Neural cell (in vitro differentiated cells): Measurements from ENCODE around the gene RINT1.
A peak's percentile ranks its signal among the peaks of the same experiment; 100 is the strongest.

Experiments
- EP300 ChIP-seq: fragments of 450-650 bp; conservative IDR thresholded peaks from 2 replicates; pipeline ENCODE4 v1.6.1; 2014; ENCODE audit warnings: antibody characterized with exemption, mild to moderate bottlenecking, moderate library complexity; ENCODE audit not compliant: poor library complexity, severe bottlenecking
- EZH2 ChIP-seq: fragments of 200-600, 300-800 bp; shearing (Covaris generic), sonication (generic); IDR thresholded peaks from 2 replicates; pipeline ENCODE4 v1.6.1; 2014; ENCODE audit warnings: antibody characterized with exemption, low read length, borderline replicate concordance, mild to moderate bottlenecking; ENCODE audit not compliant: insufficient read depth, poor library complexity, severe bottlenecking
- POLR2AphosphoS5 ChIP-seq: IDR thresholded peaks from 2 replicates; pipeline ENCODE4 v1.6.1; 2012
- REST ChIP-seq: IDR thresholded peaks from 2 replicates; pipeline ENCODE4 v1.6.1; 2012; ENCODE audit warnings: borderline replicate concordance
- TF ChIP-seq, protein P1 (sequence below): fragments of 450-650 bp; IDR thresholded peaks from 2 replicates; pipeline ENCODE4 v1.5.1; 2014; ENCODE audit warnings: antibody characterized with exemption, mild to moderate bottlenecking, moderate library complexity; ENCODE audit not compliant: poor library complexity, severe bottlenecking

GRCh38 chr7:105487579-105488571 lies 44.1 kb upstream of the RINT1 start:
- TF ChIP-seq, protein P1, sequence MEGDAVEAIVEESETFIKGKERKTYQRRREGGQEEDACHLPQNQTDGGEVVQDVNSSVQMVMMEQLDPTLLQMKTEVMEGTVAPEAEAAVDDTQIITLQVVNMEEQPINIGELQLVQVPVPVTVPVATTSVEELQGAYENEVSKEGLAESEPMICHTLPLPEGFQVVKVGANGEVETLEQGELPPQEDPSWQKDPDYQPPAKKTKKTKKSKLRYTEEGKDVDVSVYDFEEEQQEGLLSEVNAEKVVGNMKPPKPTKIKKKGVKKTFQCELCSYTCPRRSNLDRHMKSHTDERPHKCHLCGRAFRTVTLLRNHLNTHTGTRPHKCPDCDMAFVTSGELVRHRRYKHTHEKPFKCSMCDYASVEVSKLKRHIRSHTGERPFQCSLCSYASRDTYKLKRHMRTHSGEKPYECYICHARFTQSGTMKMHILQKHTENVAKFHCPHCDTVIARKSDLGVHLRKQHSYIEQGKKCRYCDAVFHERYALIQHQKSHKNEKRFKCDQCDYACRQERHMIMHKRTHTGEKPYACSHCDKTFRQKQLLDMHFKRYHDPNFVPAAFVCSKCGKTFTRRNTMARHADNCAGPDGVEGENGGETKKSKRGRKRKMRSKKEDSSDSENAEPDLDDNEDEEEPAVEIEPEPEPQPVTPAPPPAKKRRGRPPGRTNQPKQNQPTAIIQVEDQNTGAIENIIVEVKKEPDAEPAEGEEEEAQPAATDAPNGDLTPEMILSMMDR, result peak; percentile 74
- TF ChIP-seq EZH2, result no peak
- no peak for TF ChIP-seq REST
- TF ChIP-seq EP300, result no peak
- no peak for TF ChIP-seq POLR2AphosphoS5
